Stromal cell of bone marrow (primary cell): ENCODE results near the gene LINGO1.

Experiments
- DNase-seq: peaks from one replicate; pipeline ENCODE4 v3.0.0-alpha.2; 2012; ENCODE audit warnings: low read depth

LINGO1 gene, protein sequence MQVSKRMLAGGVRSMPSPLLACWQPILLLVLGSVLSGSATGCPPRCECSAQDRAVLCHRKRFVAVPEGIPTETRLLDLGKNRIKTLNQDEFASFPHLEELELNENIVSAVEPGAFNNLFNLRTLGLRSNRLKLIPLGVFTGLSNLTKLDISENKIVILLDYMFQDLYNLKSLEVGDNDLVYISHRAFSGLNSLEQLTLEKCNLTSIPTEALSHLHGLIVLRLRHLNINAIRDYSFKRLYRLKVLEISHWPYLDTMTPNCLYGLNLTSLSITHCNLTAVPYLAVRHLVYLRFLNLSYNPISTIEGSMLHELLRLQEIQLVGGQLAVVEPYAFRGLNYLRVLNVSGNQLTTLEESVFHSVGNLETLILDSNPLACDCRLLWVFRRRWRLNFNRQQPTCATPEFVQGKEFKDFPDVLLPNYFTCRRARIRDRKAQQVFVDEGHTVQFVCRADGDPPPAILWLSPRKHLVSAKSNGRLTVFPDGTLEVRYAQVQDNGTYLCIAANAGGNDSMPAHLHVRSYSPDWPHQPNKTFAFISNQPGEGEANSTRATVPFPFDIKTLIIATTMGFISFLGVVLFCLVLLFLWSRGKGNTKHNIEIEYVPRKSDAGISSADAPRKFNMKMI

GRCh38 chr15:77632534-77633133 lies at the start of gene LINGO1:
Gene LINGO1 (minus strand): TSS chr15:77632912. CDS start chr15:77632315, 597 bp downstream.
- no peak for DNase-seq

- no peak for DNase-seq
Observed at GRCh38 chr15:77681362-77681761, 48.6 kb upstream of the LINGO1 start.

DNA sequence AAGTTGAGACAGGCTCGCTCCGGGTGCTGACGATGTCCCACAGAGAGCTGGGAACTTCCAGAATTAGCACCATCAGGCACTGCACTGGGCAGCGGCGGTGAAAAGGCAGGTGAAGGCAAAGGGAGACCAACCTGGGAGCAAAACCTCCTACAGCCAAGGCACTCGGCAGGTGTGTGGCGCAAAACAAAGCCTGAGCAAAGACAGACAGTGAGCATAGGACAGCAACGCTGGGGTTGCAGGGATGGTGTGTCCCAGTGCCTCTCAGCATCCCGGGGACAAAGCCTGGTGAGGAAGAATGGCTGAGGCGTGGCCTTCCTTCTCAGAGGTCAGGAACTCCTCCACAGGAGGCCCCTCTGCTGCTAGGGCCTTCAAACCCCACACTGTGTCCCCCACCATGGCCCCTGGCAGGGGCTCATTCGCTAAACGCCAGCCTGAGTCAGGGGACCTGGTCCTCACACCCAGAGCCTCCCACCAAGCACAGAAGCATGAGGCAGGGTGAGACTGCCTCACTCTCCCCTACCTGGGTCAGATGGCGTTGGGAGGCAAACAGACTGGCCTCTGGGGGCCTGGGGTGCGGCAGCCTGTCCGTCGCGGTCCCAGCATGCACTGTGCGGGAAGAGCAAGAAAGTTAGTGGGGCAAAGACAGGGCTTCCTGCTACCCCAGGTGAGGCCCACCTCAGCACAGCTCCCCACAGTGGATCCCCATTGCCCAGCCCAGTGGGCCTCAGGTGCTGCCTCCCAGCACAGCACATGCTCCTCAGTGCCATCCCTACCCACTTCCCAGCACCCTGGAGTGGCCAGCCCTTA lies 44.1 kb upstream of the LINGO1 start:
- no peak for DNase-seq

DNA sequence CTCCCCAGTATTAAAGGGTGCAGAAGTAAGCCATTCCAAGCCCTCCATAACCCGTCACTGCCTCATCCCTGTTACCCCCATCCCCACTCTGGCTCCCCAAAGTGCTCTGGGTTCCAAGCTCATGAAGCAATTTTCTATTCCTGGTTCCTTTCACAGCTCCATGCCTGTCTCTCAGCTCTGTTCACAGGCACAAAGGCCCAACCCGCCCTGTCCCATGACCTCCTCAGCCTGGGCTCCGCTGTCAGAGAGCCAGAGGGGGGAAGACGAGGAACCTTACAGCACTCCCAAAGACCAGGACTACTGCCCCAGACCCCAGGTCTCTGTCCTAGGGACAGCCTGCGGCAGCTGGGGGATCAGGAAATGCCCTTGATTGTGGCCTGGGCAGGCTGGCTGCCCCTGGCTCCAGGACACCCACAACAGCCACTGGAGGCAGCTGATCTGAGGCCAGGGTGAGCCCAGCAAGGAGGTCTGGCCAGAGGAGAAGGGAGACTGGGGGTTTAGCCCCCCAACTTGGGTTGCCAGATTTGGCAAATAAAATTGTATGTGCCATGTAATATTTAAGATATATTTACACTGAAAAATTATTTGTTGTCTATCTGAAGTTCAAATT lies 43.2 kb upstream of the LINGO1 start:
- DNase-seq = no peak

DNA sequence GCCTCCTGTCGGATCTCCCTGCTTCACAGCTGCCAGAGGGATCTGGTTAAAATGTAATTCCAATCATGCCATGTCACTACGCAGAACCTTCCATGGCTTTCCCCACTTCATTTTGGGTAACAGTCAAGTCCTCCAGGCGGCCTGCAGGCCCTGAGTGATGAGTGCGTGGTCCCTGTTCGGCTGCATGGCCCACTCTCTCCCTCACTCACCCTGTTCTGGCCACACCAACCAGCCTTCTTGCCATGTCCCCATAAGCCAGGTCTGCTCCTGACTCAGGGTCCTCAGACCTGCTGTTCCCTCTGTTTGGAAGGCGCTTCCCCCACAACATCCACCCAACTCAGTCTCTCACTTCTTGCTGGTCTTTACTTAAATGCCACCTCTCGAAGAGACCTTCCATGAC lies 41.6 kb upstream of the LINGO1 start:
- no peak for DNase-seq

- DNase-seq = no peak
Observed at GRCh38 chr15:77673866-77674265, 41.2 kb upstream of the LINGO1 start.

- no peak for DNase-seq
Observed at GRCh38 chr15:77672135-77672534, 39.4 kb upstream of the LINGO1 start.

- DNase-seq = no peak
Observed at GRCh38 chr15:77671362-77672056, 38.8 kb upstream of the LINGO1 start.

DNA sequence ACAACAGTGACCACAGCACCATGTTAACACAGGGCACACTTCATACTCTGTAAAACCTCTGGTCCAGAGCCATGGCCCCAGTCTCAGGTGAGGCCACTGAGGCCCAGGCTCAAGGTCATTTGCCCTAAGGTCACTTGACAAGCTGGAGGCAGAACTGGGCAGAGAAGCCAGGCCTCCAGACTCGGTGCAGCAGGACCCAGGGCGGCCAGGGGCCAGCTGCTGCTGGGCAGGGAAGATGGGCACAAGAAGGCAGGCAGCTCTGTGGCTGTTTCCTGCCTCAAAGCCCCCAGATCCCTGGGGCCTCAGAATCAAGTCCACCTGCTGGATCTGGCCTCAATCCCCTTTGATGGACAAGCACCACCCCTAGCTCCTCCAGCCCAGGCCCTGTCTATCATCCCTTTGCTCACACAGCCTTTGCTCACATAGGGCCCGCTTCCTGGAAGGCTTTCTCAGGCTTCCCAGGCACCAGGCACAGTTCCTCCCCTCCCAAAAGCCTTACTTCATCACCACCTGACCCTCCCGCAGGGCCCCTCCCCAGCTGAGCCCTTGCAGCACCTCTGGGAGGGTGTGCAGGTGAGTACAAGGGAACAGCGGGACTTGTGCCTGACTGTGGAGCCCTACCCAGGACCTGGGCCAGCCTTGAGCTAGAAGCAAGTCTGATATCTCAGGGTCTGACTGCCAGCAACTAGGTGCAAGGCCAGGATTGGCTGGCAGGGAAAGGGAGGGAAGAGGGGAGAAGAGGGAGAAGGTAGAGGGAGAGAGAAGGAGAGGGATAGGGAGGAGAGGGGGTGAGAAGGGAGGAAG lies 38.0 kb upstream of the LINGO1 start:
- DNase-seq = no peak

DNA sequence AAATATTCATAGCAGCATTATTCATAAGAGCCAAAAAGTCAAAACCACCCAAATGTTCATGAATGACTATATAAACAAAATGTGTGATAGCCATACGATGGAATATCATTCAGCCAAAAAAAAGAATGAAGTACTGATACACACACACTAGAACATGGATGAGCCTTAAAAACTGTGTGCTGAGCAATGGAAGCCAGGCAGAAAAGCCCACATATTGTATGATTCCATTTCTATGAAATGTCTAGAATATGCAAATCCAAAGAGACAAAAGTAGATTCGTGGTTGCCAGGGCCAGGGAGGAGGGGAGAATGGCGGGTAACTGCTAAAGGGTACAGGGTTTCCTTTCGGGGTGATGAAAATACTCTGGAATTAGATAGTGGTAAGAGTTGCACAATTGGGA lies 37.2 kb upstream of the LINGO1 start:
- DNase-seq = no peak

DNA sequence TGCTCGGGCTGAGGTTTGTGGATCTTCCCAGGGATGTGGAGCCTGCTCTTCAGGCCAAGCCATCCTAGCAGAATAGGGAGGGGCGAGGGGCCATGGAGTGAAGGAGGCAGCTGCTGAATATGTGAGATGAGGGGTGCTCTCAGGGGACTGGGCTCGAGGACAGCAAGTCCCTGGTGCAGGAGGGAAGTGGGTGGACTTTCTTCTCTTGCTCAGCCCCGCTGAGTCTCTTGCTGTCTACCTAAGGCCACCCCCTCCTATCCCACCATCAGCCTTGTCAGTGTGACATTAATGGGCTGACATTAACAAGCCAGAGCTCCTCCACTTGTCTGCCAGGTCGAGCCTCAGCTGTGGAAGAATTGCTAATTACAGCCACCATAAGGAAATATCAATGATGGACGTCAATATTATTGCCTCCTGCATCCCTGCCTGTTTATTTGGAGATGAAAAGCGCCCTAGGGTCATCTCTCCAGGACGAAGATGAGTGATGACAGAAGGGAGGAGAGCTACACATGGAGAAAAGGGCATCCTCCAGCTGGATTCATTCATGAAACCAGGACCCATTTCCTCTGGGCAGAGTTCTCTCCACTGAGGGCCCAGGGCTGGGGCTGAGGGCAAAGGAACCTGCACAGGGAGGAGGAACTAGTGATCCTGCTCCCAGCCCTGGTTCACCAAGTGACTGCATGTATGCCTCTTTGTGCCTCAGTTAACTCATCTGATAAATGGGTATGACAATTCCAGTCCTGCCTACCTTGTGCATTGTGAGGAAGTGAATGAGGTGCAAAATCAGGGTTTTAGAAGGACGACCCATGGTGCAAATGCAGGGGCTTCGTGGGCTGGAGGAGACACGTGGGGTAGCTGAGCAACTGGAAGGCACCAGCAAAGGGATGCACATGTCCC lies 34.9 kb upstream of the LINGO1 start:
- DNase-seq = no peak

DNA sequence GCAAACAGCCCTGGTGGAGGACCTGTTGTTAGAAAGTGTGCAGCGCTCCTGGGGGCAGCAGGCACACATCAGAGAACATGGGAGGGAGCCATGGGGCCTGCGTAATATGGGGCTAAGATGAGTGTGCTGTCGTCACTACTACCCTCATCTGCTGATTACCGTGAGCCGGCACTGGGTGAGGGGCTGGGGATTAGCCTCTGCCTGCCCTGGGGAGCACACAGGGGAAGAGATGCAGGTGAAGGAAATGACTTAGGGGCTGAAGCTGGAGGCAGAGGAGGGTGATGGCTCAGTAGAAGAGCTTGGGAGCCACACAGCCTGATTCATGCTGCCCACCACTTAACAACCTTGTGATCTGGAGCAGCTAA lies 33.6 kb upstream of the LINGO1 start:
- no peak for DNase-seq

- no peak for DNase-seq
Observed at GRCh38 chr15:77665530-77666295, 33.0 kb upstream of the LINGO1 start.

GRCh38 chr15:77664428-77664827 lies 31.7 kb upstream of the LINGO1 start:
- no peak for DNase-seq

DNA sequence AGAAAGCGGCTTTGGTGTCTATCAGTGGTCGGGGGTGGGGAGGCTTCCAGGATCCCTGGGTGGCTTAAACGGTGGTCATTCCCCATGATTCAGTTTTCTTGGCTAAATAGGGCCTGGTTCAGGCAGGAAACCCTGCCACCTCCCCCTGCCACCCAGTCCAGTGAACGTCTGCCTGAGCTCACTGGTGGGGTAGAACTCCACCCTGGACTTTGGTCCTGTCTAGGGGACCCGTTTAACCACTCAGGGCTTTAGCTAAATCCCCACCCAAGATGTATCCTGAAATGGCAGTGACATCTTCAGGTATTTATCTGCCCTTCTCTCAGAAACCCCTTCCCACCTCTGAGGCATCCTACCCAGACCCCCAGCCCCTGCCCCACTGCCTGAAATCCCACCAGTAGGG lies 30.5 kb upstream of the LINGO1 start:
- no peak for DNase-seq

- DNase-seq = peak; percentile 17
Observed at GRCh38 chr15:77659350-77660321, 26.9 kb upstream of the LINGO1 start.

- no peak for DNase-seq
Observed at GRCh38 chr15:77658304-77658703, 25.6 kb upstream of the LINGO1 start.
